Measurements from ENCODE around the gene C11orf68.
"Not testable (repeated sequence)": the region's sequence is repeated elsewhere in the genome, so short reads cannot be mapped to it uniquely, and the experiment has no call there.

Gene C11orf68
- total RNA-seq, result 3.3 to 14.5 (median 9.7) reads per million in 17 experiments

DNA sequence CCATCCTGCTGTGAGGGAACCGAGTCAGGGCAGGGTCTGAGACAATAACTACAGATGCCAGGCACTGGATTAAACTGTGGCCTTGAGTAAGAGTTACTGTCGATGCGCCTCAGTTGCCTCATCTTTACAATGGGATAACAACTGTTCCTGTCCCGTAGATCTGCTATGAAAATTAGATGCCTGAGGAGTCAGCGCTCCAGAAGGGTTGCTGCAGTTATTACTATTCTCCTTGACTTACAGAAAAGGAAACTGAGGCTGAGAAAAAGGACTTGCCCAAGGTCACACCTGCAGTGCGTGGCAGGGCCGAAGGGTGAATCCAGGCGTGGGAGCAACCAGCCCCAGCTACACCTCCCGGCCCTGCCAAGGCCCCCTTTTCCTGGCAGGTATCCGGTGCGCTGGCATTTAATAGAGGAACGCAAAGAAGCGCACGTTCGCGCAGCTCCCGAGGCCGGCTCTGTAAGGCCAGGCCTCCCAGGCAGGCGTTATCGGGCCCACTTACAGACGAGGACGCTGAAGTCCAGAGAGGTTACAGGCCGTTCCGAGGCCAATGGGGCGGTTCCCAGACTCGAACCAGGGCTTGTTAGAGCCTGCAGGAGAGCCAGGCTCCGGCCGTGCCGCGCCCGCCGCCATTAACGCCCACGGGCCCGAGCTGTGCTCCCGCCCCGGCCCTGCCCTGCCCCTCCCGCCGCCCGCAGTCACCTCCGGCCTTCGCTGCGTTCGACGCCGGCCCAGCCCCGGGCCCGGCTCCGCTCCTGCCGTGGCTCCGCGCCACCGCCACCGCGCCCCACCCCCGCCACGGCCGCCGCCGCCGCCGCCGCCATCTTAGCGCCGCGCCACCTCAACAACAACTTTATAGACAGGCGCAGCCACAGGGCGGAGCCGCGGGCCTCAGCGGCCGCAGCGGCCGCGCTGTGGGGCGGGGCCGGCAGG lies at the start of gene C11orf68:
C11orf68 (minus strand) TSS at position 852 of the 930 bp plus-strand sequence; CDS start at position 821, 31 bp downstream.
- no peak for DNase-seq

DNA sequence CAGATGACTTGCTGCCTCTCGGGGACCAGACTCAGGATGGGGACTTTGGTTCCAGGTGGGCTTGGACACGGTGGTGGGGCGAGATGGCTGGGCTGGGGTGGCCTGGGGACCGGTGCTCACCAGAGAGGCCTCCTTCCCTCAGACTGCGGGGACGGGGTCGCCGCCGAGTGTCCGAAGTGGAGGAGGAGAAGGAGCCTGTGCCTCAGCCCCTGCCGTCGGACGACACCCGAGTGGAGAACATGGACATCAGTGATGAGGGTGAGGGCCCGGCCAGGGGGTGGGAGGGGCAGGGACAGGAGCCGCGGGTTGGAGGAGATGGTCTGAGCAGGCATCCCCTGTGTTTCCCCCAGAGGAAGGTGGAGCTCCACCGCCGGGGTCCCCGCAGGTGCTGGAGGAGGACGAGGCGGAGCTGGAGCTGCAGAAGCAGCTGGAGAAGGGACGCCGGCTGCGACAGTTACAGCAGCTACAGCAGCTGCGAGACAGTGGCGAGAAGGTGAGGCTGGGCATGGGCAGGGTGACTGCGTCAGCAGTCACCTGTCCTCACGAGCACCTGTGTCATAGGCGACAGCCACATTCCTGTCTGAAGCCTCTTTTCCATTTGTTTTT lies 48.6 kb upstream of the C11orf68 start:
- DNase-seq, result no peak

DNA sequence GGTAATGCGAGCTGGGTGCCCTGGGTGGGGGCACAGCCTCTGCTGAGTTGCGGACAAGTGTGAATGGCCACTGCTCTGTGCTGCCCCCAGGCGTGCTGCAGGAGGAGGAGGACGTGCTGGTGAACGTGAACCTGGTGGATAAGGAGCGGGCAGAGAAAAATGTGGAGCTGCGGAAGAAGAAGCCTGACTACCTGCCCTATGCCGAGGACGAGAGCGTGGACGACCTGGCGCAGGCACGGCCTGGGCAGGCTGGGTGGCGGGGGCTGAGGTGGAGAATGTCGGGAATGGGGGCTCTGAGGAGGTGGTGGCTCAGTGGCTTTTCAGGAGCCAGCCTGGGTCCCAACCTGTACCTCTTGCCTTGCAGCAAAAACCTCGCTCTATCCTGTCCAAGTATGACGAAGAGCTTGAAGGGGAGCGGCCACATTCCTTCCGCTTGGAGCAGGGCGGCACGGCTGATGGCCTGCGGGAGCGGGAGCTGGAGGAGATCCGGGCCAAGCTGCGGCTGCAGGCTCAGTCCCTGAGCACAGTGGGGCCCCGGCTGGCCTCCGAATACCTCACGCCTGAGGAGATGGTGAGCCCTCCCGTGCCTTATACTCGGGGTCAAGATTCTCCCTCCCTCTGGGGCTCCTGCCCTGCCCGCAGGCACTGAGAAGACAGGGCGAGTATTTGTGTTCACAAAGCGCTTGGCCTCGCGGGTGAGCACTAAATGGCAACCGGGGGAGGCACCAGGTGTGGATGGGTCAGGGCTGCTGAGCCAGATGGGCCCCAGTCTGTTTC lies 47.3 kb upstream of the C11orf68 start:
- no peak for DNase-seq

DNA sequence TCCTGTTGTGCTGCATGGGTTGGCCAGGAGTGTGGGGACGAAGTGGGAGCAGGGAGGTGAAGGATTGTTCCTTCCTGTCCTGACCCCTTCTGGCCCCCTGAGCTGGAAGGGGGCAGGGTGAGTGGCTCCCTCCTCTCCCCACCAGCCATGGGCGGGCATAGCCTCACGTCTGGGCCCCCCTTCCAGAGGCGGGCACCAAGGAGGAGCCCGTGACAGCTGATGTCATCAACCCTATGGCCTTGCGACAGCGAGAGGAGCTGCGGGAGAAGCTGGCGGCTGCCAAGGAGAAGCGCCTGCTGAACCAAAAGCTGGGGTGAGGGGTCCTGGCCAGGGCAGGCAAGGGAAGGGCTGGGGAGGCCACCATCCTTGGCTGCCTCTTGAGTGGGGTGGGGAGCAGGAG lies 46.0 kb upstream of the C11orf68 start:
- no peak for DNase-seq

DNA sequence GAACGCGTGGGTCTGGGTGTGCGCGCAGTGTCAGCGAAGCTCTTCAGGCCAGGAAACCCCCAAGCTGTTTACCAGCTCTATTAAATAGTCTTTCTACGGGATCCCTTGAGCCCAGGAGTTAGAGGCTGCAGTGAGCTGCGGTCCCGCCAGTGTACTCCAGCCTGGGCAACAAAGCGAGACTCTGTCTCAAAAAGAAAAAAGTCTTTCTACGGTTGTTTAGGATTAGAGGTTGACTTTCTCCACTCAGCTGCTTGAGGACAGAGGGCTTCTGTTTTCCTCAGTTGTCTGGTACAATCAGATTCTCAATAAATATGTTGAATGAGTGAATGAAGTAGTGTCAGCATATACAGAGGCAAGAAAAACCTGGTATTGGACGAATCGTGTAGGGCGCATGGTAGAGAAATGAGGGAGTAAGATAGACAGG lies 43.3 kb upstream of the C11orf68 start:
- no peak for DNase-seq

DNA sequence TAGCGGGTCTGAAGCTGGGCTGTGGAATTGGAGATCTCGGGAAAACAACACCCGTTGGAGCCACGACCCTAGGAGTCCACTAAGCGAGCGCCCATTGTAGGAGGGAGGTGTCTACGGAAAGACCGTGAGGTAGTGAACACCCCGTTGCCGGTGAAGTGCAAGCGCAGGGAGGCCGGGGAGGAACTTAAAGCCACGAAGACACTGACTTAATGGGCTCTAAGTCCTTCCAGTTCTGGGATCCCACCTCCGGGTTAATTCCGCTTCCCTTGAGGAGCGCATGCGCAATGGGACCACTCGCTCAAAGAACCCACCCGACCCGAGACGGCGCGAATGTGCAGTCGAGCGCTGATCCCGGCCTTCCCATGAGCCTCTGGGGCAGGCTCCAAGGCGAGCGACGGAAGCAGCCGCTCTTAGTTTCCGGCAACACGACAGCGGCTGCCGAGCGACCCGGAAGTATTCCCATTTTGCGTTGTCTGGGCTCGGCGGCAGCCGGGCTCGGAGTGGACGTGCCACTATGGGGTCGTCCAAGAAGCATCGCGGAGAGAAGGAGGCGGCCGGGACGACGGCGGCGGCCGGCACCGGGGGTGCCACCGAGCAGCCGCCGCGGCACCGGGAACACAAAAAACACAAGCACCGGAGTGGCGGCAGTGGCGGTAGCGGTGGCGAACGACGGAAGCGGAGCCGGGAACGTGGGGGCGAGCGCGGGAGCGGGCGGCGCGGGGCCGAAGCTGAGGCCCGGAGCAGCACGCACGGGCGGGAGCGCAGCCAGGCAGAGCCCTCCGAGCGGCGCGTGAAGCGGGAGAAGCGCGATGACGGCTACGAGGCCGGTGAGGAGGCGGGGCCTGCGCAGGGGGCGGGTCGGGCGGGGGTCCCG lies 42.6 kb upstream of the C11orf68 start, which contains the start of gene SART1:
SART1 (plus strand) TSS at position 468 of the 874 bp plus-strand sequence; CDS start at position 515, 47 bp downstream.
- peak; percentile 98 to 99 (median 99) for DNase-seq

DNA sequence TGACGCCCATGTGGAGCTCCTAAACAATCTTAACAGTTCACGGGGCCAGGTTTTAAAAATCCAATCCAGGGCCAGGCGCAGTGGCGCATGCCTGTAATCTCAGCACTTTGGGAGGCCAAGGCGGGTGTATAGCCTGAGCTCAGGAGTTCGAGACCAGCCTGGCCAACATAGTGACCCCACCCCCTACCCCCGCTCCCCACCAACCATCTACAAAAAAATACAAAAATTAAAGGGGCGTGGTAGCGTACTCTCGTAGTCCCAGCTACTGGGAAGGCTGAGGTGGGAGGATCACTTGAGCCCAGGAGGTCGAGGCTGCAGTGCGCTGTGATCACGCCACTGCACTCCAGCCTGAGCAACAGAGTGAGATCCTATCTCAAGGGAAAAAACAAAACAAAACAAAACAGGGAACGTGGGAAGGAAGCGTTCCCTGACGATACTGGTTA lies 42.0 kb upstream of the C11orf68 start:
- DNase-seq, result no peak

DNA sequence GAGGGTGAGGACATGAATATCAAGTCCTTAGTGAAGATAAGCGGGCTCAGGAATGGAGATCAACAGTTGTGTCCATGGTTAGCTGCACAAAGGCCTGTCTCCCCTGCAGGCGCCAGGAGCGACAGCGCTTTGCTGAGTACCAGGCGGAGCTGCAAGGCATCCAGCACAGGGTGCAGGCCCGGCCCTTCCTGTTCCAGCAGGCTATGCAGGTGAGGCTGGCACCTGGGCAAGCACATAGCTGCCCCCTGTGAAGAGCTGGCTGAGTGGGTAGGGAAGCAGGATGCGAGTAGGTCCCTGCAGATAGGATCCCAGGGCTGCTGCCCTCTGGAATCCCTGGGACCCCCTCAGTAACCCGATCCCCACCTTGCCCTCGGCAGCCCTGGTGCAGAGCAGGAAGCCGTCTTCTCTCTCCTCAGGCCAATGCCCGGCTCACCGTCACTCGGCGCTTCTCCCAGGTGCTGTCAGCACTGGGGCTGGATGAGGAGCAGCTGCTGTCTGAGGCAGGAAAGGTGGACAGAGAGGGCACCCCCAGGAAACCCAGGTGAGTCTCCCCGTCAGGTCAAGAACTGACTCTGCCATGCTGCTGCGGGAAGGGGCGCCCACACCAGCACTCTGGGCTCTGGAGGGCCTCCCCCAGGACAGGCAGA lies 40.0 kb upstream of the C11orf68 start:
- no peak for DNase-seq

DNA sequence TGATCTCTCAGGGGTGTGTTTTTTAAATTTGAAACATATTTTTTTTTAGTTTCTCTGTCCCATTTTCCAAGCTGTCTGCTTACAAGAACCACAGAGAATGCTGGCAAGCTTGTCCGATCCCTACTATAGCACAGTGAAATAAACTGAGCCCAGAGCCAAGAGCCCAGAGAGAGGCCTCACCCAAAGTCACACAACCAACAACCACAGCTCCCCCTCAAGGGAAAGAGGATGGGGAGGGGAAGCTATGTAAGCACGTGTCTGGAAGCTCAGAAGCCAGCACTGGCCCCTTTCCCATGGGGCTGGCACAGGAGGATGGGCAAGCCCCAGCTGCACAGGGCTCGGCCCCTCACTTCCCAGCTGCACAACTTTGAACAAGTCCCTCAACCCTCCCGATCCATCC lies 39.4 kb upstream of the C11orf68 start:
- DNase-seq, result no peak

DNA sequence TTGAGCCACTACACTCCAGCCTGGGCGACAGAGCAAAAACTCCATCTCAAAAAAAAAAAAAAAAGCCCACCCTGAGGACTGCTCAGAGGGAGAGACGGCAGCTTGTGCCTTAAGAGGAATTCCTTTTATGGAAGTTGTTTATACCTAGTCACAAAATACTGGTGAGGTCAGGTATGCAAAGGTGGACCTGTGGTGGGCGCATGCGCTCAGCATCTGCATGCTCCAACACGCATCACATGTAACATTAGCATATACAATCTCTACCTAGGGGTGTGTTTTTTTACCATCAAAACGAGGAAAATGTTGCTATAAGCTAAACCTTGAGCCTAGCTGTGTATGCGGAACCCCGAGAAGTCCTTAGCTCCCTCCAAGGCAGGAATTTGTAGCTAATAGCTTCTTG lies 35.9 kb upstream of the C11orf68 start:
- no peak for DNase-seq

DNA sequence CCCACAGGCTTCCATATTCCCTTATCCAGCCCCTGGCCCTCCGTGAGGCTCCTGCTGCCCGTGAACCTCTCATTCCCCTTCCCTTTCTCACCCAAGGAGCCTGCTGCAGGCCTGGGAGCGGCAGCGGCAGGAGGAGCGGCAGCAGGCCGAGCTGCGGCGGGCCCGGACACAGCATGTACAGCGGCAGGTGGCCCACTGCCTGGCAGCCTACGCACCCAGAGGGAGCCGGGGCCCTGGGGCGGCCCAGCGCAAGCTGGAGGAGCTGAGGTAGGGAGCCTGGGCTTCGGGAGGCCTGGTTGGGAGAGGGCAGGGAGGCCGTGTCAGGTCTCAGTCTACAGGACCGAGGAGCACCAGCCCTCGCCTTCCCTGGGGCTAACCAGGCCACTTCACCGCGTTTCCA lies 34.6 kb upstream of the C11orf68 start:
- no peak for DNase-seq

DNA sequence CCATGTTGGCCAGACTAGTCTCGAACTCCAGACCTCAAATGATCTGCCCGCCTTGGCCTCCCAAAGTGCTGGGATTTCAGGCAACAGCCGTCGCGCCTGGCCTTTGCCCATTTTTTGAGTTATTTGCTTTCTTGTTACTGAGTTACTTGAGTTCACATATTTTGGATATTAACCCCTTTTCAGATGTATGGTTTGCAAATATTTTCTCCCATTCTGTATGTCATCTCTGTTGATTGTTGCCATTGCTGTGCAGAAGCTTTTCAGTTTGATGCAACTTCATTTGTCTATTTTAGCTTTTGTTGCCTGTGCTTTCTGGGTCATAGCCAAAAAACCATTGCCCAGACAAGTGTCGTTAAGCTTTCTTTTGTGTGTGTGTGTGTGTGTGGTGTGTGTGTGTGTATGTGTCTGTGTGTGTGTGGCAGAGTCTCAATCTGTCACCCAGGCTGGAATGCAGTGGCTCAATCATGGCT lies 33.2 kb upstream of the C11orf68 start:
- no peak for DNase-seq

DNA sequence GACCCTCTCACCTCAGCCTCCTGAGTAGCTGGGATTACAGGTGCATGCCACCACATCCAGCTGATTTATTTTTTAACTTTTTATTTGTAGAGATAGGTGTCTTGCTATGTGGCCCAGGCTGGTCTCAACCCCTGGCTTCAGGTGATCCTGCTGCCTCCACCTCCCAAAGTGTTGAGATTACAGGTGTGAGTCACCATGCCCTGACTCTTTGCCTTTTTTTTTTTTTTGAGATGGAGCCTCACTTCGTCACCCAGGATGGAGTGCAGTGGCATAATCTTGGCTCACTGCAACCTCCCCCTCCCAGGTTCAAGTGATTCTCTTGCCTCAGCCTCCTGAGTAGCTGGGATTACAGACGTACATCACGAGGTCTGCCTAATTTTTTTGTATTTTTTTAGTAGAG lies 32.8 kb upstream of the C11orf68 start:
- DNase-seq, result not testable (repeated sequence)

DNA sequence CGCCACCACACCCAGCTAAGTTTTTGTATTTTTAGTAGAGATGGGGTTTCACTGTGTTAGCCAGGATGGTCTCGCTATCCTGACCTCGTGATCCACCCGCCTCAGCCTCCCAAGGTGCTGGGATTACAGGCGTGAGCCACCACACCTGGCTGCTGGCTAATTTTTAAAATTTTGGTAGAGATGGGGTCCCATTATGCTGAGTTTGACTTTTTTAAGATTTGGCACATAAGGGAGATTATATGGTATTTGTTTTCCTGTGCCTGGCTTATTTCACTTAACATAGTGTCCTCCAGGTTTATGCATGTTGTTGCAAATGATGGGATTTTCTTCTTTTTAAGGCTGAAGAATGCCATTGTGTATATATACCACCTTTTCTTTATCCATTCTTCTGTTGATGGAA lies 31.8 kb upstream of the C11orf68 start:
- DNase-seq, result not testable (repeated sequence)

DNA sequence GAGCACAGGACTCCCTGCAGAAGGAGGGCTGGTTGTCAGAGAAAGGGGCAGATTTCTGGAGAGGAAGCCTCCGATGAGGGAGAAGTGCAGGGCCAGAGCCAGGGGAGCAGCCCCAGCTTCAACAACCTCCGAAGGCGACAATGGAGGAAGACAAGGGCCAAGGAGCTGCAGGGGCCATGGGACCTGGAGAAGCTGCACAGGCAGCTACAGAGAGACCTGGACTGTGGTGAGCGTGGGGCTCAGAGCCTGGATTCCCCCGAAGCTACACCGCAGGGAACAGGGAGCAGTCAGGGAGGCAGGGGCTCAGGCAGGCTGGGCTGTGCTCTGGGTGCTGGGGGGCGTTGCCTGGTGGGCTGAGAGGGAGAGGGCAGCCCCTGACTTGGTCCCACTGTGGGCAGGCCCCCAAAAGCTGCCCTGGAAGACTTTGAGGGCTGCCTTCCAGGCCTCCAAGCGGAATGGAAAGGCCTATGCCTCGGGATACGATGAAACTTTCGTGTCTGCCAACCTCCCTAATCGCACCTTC lies 28.8 kb upstream of the C11orf68 start:
- DNase-seq, result no peak

DNA sequence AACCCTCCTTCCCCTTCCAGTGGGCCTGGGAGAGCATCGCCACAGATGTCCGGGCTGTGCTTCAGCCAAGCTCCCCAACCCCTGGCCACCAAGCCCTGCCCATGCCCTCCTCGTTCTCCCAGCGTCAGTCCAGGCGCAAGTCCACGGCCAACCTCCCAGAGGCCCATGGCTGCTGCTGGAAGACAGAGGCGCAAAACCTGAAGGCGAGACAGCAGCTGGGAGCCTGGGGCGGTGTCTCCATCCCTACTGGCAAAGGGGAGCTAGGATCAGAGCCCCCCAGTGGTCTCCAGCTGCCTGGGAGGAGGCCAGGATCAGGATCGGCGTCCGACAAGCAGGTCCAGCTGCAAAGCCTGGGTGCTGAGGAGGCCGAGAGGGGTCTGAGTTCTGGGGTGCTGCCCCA lies 28.3 kb upstream of the C11orf68 start:
- no peak for DNase-seq

DNA sequence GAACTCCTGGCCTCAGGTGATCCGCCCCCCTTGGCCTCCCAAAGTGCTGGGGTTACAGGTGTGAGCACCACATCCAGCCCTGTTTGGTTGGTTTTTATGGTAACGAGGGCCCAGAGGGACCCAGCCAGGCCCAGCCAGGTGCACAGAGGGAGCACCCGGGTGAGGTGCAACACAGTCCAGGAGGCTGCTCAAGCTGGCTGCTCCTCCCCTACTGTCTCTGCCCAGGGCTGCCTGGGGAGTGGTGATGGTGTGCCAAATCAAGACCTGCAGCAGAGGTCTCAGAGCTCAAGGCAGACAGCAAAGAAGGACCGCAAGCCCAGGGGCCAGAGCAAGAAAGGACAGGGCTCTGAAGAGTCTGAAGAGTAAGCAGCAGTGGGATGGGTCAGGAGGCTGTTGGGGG lies 27.8 kb upstream of the C11orf68 start:
- no peak for DNase-seq

DNA sequence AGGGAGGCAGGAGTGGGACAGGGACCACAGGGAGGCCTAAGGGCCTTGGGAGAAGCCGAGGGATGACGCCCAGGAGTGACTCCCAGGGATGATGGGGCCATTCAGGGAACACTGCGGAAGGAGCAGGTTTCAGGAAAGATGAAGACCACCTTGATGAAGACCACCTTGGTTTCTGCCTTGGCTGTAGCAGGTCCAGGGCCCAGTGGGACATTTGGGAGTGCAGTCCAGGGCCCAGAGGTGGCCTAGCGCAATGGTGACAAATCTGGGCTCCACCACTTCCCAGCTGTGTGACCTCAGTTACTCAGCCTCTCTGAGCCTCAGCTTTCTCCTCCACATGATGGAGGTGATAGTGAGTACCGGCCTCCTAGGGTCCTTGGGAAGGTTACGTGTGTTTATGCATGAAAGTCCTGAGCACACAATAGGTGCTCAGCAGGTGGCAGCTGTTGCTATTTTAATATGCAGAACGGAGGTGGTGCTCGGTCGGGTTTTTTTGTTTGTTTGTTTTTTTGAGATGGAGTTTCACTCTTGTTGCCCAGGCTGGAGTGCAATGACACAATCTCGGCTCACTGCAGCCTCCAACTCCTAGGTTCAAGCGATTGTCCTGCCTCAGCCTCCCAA lies 27.2 kb upstream of the C11orf68 start:
- DNase-seq, result no peak

DNA sequence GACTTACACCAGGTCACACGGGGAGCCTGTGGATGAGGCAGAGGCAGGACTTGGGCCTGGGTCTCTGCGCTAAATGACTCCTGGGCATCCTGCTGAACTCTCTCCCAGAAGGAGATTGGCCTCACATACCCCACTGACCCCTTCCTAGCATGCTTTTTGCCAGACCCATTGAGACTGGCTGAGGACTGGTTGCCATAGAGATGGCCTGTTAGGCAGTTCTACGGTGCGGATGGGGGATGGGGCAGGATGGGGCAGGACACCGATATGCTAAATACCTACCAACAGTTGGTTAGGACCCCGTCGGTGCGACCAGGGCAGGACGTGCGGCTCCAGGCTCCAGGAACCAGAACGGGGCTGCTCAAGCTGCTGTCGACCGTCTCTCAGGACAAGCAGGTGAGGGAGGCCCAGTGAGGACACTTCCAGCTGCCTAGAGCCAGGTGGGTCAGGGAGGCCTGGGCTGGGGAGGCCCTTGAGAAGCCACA lies 26.6 kb upstream of the C11orf68 start, which contains the start of gene TSGA10IP:
TSGA10IP (plus strand) TSS at position 51 of the 482 bp plus-strand sequence; CDS start at position 247, 196 bp downstream.
- DNase-seq, result no peak

DNA sequence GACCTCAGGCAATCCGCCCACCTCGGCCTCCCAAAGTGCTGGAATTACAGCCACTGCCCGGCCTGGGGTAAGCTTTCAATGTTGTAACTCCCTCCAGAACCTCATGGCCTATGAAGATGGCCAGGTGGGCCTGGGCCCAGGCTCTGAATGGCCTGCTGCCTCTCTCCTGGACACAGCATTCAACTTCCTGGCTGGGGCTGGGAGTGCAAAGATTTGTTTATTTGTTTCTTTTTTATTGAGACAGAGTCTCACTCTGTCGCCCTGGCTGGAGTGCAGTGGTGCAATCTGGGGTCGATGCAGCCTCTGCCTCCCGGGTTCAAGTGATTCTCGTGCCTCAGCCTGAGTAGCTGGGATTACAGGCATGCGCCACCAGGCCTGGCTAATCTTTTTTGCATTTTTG lies 25.9 kb upstream of the C11orf68 start:
- DNase-seq, result no peak
